Subcutaneous abdominal adipose tissue (tissue), 5 donors: Measurements from ENCODE around the gene PCDHGA8.
A peak's percentile ranks its signal among the peaks of the same experiment; 100 is the strongest.
"Not testable (repeated sequence)": the region's sequence is repeated elsewhere in the genome, so short reads cannot be mapped to it uniquely, and the experiment has no call there.

Source experiments
- H3K27ac ChIP-seq: one replicate; pipeline ENCODE4 v1.7.0; 2013; ENCODE audit warnings: low read depth, mild to moderate bottlenecking, inconsistent platforms, low read length, moderate library complexity
- H3K27me3 ChIP-seq, 5 donors: one replicate each; pipeline ENCODE4 v1.7.0; 2013; ENCODE audit warnings: low read length in 5 of 5, inconsistent platforms in 1 of 5; ENCODE audit not compliant: control insufficient read depth in 5 of 5, insufficient read depth in 4 of 5
- H3K36me3 ChIP-seq, 5 donors: one replicate each; pipeline ENCODE4 v1.7.0; 2013; ENCODE audit warnings: low read length in 5 of 5; ENCODE audit not compliant: control insufficient read depth in 5 of 5, insufficient read depth in 5 of 5
- H3K4me1 ChIP-seq, 5 donors: one replicate each; pipeline ENCODE4 v1.7.0; 2013; ENCODE audit warnings: low read length in 5 of 5, mild to moderate bottlenecking in 3 of 5, moderate library complexity in 1 of 5; ENCODE audit not compliant: control insufficient read depth in 5 of 5, insufficient read depth in 5 of 5
- H3K4me3 ChIP-seq, 5 donors: one replicate each; pipeline ENCODE4 v1.7.0; 2013; ENCODE audit warnings: low read length in 5 of 5, low read depth in 1 of 5
- H3K9ac ChIP-seq, 5 donors: one replicate each; pipeline ENCODE4 v1.7.0; 2013; ENCODE audit warnings: low read length in 5 of 5, mild to moderate bottlenecking in 4 of 5, moderate library complexity in 3 of 5
- H3K9me3 ChIP-seq, 5 donors: one replicate each; pipeline ENCODE4 v1.7.0; 2013; ENCODE audit warnings: low read length in 5 of 5; ENCODE audit not compliant: control insufficient read depth in 5 of 5
- donor health status: healthy.
- donor health status: healthy.
- donor health status: healthy.
- donor health status: healthy.
- donor health status: healthy.

Gene PCDHGA8

GRCh38 chr5:141369994-141370848 lies 22.2 kb upstream of the PCDHGA8 start, which contains the start of gene PCDHGB3:
TSS of gene PCDHGB3 (plus strand) at chr5:141370242. CDS start at chr5:141370395, 153 bp downstream.
- H3K9me3 ChIP-seq = peaks cover 52 to 77% (median 70%) of the 10 kb centered on the region in 5 donors

GRCh38 chr5:141371572-141372475 lies 20.6 kb upstream of the PCDHGA8 start:
- Histone ChIP-seq H3K27ac (no peak overlapping the region), H3K9me3 (peaks cover 48 to 76% (median 68%) of the 10 kb centered on the region in 5 donors), H3K4me3 (peak overlapping the region; percentile 32 to 58 (median 54)), H3K9ac (no peak overlapping the region), H3K4me1 (peaks cover 0 to 5% (median 0%) of the 10 kb centered on the region in 5 donors), H3K27me3 (peaks cover 0 to 11% (median 9%) of the 10 kb centered on the region in 5 donors), H3K36me3 (no peaks in the 10 kb centered on the region)

More at GRCh38 chr5:141369994-141370848, 22.2 kb upstream of the PCDHGA8 start, which contains the start of gene PCDHGB3:
- Histone ChIP-seq H3K27me3 (peaks cover 0 to 19% (median 16%) of the 10 kb centered on the region in 5 donors), H3K27ac (no peak within 1 kb of the TSS), H3K36me3 (no peaks in the 10 kb centered on the region), H3K9ac (no peak within 1 kb of the TSS), H3K4me1 (peaks cover 0 to 5% (median 0%) of the 10 kb centered on the region in 5 donors), H3K4me3 (peak within 1 kb of the TSS; percentile 41 to 74 (median 54))

GRCh38 chr5:141373673-141374317 lies 18.6 kb upstream of the PCDHGA8 start, which contains the start of gene PCDHGA6:
TSS of gene PCDHGA6 (plus strand) at chr5:141373891. CDS start at chr5:141374084, 193 bp downstream.
- Histone ChIP-seq H3K9me3 (peaks cover 53 to 80% (median 78%) of the 10 kb centered on the region in 5 donors), H3K27me3 (peaks cover 0 to 11% (median 9%) of the 10 kb centered on the region in 5 donors), H3K36me3 (no peaks in the 10 kb centered on the region), H3K4me1 (peaks cover 0 to 5% (median 0%) of the 10 kb centered on the region in 5 donors), H3K9ac (no peak within 1 kb of the TSS), H3K4me3 (peak within 1 kb of the TSS; percentile 45 to 68 (median 59)), H3K27ac (no peak within 1 kb of the TSS)

- peaks cover 0 to 11% (median 9%) of the 10 kb centered on the region in 5 donors for H3K27me3 ChIP-seq
- H3K9me3 ChIP-seq = peaks cover 53 to 82% (median 77%) of the 10 kb centered on the region in 5 donors
- H3K4me3 ChIP-seq = peak overlapping the region; percentile 45 to 68 (median 59)
- H3K9ac ChIP-seq = no peak overlapping the region
- no peak overlapping the region for H3K27ac ChIP-seq
- no peaks in the 10 kb centered on the region for H3K36me3 ChIP-seq
- H3K4me1 ChIP-seq = peaks cover 0 to 5% (median 0%) of the 10 kb centered on the region in 5 donors
Observed at GRCh38 chr5:141374627-141375026, 17.8 kb upstream of the PCDHGA8 start.

- Histone ChIP-seq H3K4me3 (peak overlapping the region; percentile 29 to 59 (median 49)), H3K27me3 (peaks cover 0 to 11% (median 9%) of the 10 kb centered on the region in 5 donors), H3K9me3 (peaks cover 52 to 73% (median 70%) of the 10 kb centered on the region in 5 donors)
- H3K36me3 ChIP-seq, H3K27ac ChIP-seq, H3K9ac ChIP-seq, H3K4me1 ChIP-seq: not testable (repeated sequence)
Observed at GRCh38 chr5:141375444-141376155, 16.8 kb upstream of the PCDHGA8 start.

GRCh38 chr5:141382469-141383294 lies 9.8 kb upstream of the PCDHGA8 start, which contains the start of gene PCDHGA7:
TSS of gene PCDHGA7 (plus strand) at chr5:141382742. CDS start at chr5:141382900, 158 bp downstream.
- H3K9ac ChIP-seq = no peak within 1 kb of the TSS
- H3K27ac ChIP-seq = no peak within 1 kb of the TSS
- peak within 1 kb of the TSS; percentile 51 to 78 (median 64) for H3K4me3 ChIP-seq
- H3K36me3 ChIP-seq = no peaks in the 10 kb centered on the region
- H3K4me1 ChIP-seq = peaks cover 0 to 4% (median 0%) of the 10 kb centered on the region in 5 donors
- peaks cover 0 to 11% (median 0%) of the 10 kb centered on the region in 5 donors for H3K27me3 ChIP-seq
- peaks cover 33 to 71% (median 64%) of the 10 kb centered on the region in 5 donors for H3K9me3 ChIP-seq

GRCh38 chr5:141383345-141383744 lies 9.1 kb upstream of the PCDHGA8 start:
- peaks cover 0 to 11% (median 0%) of the 10 kb centered on the region in 5 donors for H3K27me3 ChIP-seq

GRCh38 chr5:141384471-141385267 lies 7.8 kb upstream of the PCDHGA8 start:
- Histone ChIP-seq H3K36me3 (no peaks in the 10 kb centered on the region), H3K27me3 (peaks cover 0 to 11% (median 0%) of the 10 kb centered on the region in 5 donors), H3K4me3 (peak overlapping the region in 4 of 5 donors; percentile 23 to 64 (median 42)), H3K4me1 (peaks cover 0 to 4% (median 0%) of the 10 kb centered on the region in 5 donors), H3K9me3 (peaks cover 35 to 78% (median 74%) of the 10 kb centered on the region in 5 donors), H3K9ac (no peak overlapping the region), H3K27ac (no peak overlapping the region)

More at GRCh38 chr5:141383345-141383744, 9.1 kb upstream of the PCDHGA8 start:
- peaks cover 34 to 69% (median 65%) of the 10 kb centered on the region in 5 donors for H3K9me3 ChIP-seq
- H3K4me1 ChIP-seq = peaks cover 0 to 4% (median 0%) of the 10 kb centered on the region in 5 donors
- H3K27ac ChIP-seq = no peak overlapping the region
- no peak overlapping the region for H3K9ac ChIP-seq
- peak overlapping the region in 4 of 5 donors; percentile 51 to 65 (median 62) for H3K4me3 ChIP-seq
- no peaks in the 10 kb centered on the region for H3K36me3 ChIP-seq
